Transverse colon (tissue), 4 donors: ENCODE data around the gene TXNIP. TPM values are rescaled to one million over a fixed set of nuclear protein-coding genes. Genes with fewer than 3 reads are reported as not detected.

Experiments
- DNase-seq: peaks from one replicate; pipeline ENCODE4 v3.0.0-alpha.2; 2019
- H3K27ac ChIP-seq, 4 donors: fragments of 200-600 bp; sonication (generic); 2 replicates each; pipeline ENCODE4 v1.5.1; 2016 to 2018; ENCODE audit warnings: inconsistent platforms in 4 of 4
- H3K27me3 ChIP-seq: fragments of 200-600 bp; sonication (generic); 2 replicates; pipeline ENCODE4 v1.5.1; 2017; ENCODE audit warnings: inconsistent platforms
- H3K36me3 ChIP-seq, 4 donors: fragments of 200-600 bp; sonication (generic); 2 replicates each; pipeline ENCODE4 v1.5.1; 2017 to 2019; ENCODE audit warnings: inconsistent platforms in 4 of 4
- H3K4me1 ChIP-seq, 4 donors: fragments of 200-600 bp; sonication (generic); 2 replicates each; pipeline ENCODE4 v1.5.1; 2017 to 2020; ENCODE audit warnings: inconsistent platforms in 4 of 4
- H3K4me3 ChIP-seq, 4 donors: fragments of 200-600 bp; sonication (generic); 1 replicate in 1 of 4; 2 replicates in 3 of 4; pipeline versions ENCODE4 v1.5.1 to v1.6.1; 2017 to 2019; ENCODE audit warnings: inconsistent platforms in 4 of 4
- H3K9me3 ChIP-seq, 2 donors: fragments of 200-600 bp; sonication (generic); 2 replicates each; pipeline ENCODE4 v1.5.1; 2017 to 2019; ENCODE audit warnings: inconsistent platforms in 2 of 2
- EP300 ChIP-seq: sonication (generic); formaldehyde crosslinking; IDR thresholded peaks from one replicate; pipeline ENCODE4 v1.6.1; 2017; ENCODE audit warnings: antibody characterized with exemption, low read depth
- POLR2A ChIP-seq: fragments of 450-650 bp; IDR thresholded peaks from one replicate; pipeline ENCODE4 v1.6.1; 2016; ENCODE audit warnings: antibody characterized with exemption, mild to moderate bottlenecking, moderate library complexity
- POLR2AphosphoS5 ChIP-seq, 3 donors: sonication (generic); formaldehyde crosslinking; IDR thresholded peaks; one replicate each; pipeline ENCODE4 v1.6.1; 2016; ENCODE audit warnings: antibody characterized with exemption in 3 of 3
- WGBS, 2 donors: methylation state at CpG; one replicate each; pipeline ENCODE4 v1.1.5; 2018; ENCODE audit warnings: low coverage in 1 of 2; 5-methylcytosine and 5-hydroxymethylcytosine counted together
- in situ Hi-C, 4 donors: fragments of 200-750 bp; cut with MboI; loops; one replicate each; pipeline versions ENCODE4 v1.15.0 to v1.15.1; 2017; ENCODE audit warnings: low sequenced_read_pairs in 3 of 4, low pct_ligation_motif_present in 1 of 4, low pct_unique_long_range_greater_than_20kb in 1 of 4
- intact Hi-C: fragments of 100-400 bp; cut with DNase I; formaldehyde crosslinking; loops from one replicate; pipeline ENCODE4 v1.15.1; 2023; ENCODE audit warnings: low total_unique reads
- total RNA-seq, 4 donors: library from RNA; depleted of rRNA; stranded (reverse); fragments of >200 nt; gene quantifications; one replicate each; pipeline ENCODE4 v1.1.0, GENCODE V29; 2016
- TF ChIP-seq, protein P1 (sequence below), 5 experiments: fragments of 200-600 bp in 3 of 5; fragments of 450-650 bp in 2 of 5; sonication (generic) in 3 of 5; IDR thresholded peaks; 1 replicate in 2 of 5; 2 replicates in 3 of 5; pipeline ENCODE4 v1.5.1; 2016 to 2017; ENCODE audit warnings: antibody characterized with exemption in 5 of 5, inconsistent platforms in 3 of 5, mild to moderate bottlenecking in 2 of 5, moderate library complexity in 1 of 5

TXNIP gene
- total RNA-seq, 4 donors from 2014 or later = 296 to 2,602 (median 982) TPM

DNA sequence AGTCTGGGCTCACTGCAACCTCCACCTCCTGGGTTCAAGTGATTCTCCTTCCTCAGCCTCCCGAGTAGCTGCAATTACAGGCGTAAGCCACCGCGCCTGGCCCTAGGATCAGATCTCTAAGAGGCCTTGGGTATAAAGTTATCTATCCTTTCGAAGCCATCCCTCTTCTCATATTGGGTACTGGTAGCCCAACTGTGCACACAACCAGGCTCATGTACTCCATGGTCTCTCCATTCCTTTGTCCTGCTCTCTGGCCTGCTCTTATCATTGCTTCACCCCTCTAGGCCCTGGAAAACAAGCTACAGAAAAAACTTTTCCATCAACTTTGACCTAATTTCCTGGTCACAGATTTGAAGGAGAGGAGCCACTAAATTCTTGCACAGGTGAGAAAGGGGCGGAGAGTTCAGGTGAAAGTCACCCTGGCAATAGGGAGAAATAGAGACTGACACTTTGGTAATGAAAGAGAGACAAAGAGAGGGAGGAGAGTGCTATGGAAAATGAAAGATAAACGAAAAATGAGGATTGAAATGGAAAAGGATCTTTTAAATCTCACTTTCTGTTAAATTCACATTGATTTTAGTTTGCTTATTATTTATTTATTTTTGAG is 6.0 kb downstream of the TXNIP start:
- Histone ChIP-seq H3K27me3 (no peaks in the 10 kb centered on the region), H3K4me1 (peaks cover 17 to 42% (median 34%) of the 10 kb centered on the region in 4 donors), H3K36me3 (peaks cover 7 to 31% (median 20%) of the 10 kb centered on the region in 4 donors), H3K4me3 (no peak overlapping the region), H3K27ac (peak overlapping the region; percentile 96 to 99 (median 98)), H3K9me3 (no peaks in the 10 kb centered on the region)
- DNase-seq = peak; percentile 61
- intact Hi-C loops (no loop called here), in situ Hi-C loops (no loop called here)
- TF ChIP-seq, protein P1, sequence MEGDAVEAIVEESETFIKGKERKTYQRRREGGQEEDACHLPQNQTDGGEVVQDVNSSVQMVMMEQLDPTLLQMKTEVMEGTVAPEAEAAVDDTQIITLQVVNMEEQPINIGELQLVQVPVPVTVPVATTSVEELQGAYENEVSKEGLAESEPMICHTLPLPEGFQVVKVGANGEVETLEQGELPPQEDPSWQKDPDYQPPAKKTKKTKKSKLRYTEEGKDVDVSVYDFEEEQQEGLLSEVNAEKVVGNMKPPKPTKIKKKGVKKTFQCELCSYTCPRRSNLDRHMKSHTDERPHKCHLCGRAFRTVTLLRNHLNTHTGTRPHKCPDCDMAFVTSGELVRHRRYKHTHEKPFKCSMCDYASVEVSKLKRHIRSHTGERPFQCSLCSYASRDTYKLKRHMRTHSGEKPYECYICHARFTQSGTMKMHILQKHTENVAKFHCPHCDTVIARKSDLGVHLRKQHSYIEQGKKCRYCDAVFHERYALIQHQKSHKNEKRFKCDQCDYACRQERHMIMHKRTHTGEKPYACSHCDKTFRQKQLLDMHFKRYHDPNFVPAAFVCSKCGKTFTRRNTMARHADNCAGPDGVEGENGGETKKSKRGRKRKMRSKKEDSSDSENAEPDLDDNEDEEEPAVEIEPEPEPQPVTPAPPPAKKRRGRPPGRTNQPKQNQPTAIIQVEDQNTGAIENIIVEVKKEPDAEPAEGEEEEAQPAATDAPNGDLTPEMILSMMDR (IDR thresholded peaks at IDR 0.05) = peak in 3 of 5 experiments; percentile 4 to 39 (median 14)
- TF ChIP-seq EP300 (no peak), POLR2AphosphoS5 (IDR thresholded peaks at IDR 0.05) (peak; percentile 6 to 90 (median 76)), POLR2A (peak; percentile 31)
- 35 to 63% methylated on average over 2 to 7 of the region's 7 CpGs for WGBS, 2 donors

DNA sequence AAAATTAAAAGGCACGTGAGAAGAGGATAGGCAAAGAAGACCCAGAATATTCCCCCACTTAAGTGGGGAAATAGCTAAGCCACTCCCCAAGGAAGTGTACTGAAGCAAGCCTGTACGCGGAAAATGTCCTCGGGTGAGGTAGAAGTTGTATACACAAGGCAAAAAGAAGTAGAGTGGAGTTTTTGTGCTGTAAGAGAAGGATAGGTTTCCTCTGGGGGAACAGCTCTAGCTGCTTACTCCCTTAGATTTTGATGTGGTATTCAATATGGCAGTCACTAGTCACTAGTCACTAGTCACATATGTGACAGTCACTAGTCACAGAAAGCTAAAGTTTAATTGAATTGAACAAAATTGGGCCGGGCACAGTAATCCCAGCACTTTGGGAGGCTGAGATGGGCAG is 7.6 kb downstream of the TXNIP start:
- peak; percentile 29 for DNase-seq
- H3K4me1 ChIP-seq = peaks cover 32 to 57% (median 46%) of the 10 kb centered on the region in 4 donors

DNA sequence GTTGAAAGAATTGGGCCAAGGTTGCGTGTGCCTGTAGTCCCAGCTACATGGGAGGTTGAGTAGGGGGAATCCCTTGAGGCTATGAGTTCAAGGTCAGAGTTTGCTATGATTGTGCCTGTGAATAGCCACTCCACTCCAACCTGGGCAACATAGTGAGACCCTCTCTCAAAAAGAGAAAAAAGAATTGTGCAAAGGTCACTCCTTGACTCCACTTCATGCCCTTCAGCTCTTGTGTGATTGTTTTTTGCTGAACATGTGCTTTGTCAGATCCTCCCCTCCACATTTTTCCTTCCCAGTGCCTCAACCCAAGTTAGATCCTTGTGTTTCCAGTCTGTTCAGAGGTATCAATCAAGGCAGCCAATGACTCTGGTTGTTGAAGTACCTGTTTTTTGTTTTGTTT is 8.5 kb downstream of the TXNIP start:
- TF ChIP-seq POLR2AphosphoS5 (IDR thresholded peaks at IDR 0.05) (peak in 2 of 3 donors; percentile 51 to 80), POLR2A (peak; percentile 32), EP300 (no peak)
- H3K36me3 ChIP-seq = peaks cover 0 to 7% (median 4%) of the 10 kb centered on the region in 4 donors
- no peak for DNase-seq
- intact Hi-C loops = no loop called here
- no peaks in the 10 kb centered on the region for H3K9me3 ChIP-seq
- H3K27me3 ChIP-seq = no peaks in the 10 kb centered on the region
- H3K27ac ChIP-seq = peak overlapping the region; percentile 96 to 99 (median 98)
- H3K4me1 ChIP-seq = peaks cover 41 to 57% (median 47%) of the 10 kb centered on the region in 4 donors
- WGBS, 2 donors = 100% methylated on average over 1 of the region's 1 CpG
- H3K4me3 ChIP-seq = no peak overlapping the region
- in situ Hi-C loops = no loop called here

More for the DNA sequence above, 7.6 kb downstream of the TXNIP start:
- 37 to 48% methylated on average over 2 to 5 of the region's 5 CpGs for WGBS, 2 donors
- Histone ChIP-seq H3K36me3 (peaks cover 0 to 15% (median 12%) of the 10 kb centered on the region in 4 donors), H3K27me3 (no peaks in the 10 kb centered on the region), H3K4me3 (no peak overlapping the region), H3K27ac (peak overlapping the region; percentile 96 to 99 (median 98)), H3K9me3 (no peaks in the 10 kb centered on the region)
- in situ Hi-C loops = no loop called here
- TF ChIP-seq POLR2AphosphoS5 (IDR thresholded peaks at IDR 0.05) (peak in 2 of 3 donors; percentile 34 to 81), EP300 (no peak), POLR2A (no peak)
- TF ChIP-seq, protein P1 (IDR thresholded peaks at IDR 0.05) = no peak
- intact Hi-C loops = no loop called here

DNA sequence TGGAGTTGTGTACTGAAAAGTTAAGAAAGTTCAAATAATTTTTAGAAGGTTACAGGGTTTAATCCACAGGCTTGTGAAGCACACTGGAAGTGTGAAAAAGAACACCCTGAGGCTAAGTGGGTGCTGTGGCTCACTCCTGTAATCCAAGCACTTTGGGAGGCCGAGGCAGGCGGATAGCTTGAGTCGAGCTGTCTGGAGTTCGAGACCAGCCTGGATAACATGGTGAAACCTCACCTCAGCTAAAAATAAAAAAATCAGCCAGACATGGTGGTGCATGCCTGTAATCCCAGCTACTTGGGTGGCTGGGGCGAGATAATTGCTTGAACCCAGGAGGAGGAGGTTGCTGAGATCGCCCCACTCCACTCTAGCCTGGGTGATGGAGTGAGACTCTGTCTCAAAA is 9.8 kb downstream of the TXNIP start:
- Histone ChIP-seq H3K36me3 (no peaks in the 10 kb centered on the region), H3K27ac (peak overlapping the region; percentile 97 to 99 (median 98)), H3K4me3 (no peak overlapping the region), H3K9me3 (no peaks in the 10 kb centered on the region), H3K27me3 (no peaks in the 10 kb centered on the region), H3K4me1 (peaks cover 44 to 57% (median 51%) of the 10 kb centered on the region in 4 donors)
- in situ Hi-C loops = no loop called here
- 90 to 98% methylated on average over 6 of the region's 6 CpGs for WGBS, 2 donors
- no peak for DNase-seq
- TF ChIP-seq EP300 (no peak), POLR2A (no peak), POLR2AphosphoS5 (IDR thresholded peaks at IDR 0.05) (no peak)
- TF ChIP-seq, protein P1 (IDR thresholded peaks at IDR 0.05) = no peak
- intact Hi-C loops = no loop called here
